ENCODE data around the gene SMARCAD1. TPM values are rescaled to one million over a fixed set of nuclear protein-coding genes. Genes with fewer than 3 reads are reported as not detected.

The SMARCAD1 gene
- total RNA-seq, 4 donors from 2014 or later: 23.7 to 42.3 (median 35.6) TPM

GRCh38 chr4:94226763-94227162 is 19.1 kb downstream of the SMARCAD1 start:
- 95% methylated on average over 4 of the region's 4 CpGs for WGBS
- H3K27ac ChIP-seq: no peak overlapping the region
- no peak overlapping the region for H3K4me3 ChIP-seq
- no peaks in the 10 kb centered on the region for H3K27me3 ChIP-seq
- TF ChIP-seq POLR2A (IDR thresholded peaks at IDR 0.05) (no peak), POLR2AphosphoS5 (IDR thresholded peaks at IDR 0.05) (no peak), CTCF (IDR thresholded peaks at IDR 0.05) (no peak), EP300 (IDR thresholded peaks at IDR 0.05) (no peak)
- DNase-seq (ENCODE audit: low spot score in 2 of 2): no peak
- H3K36me3 ChIP-seq: no peaks in the 10 kb centered on the region
- no peaks in the 10 kb centered on the region for H3K9me3 ChIP-seq
- H3K4me1 ChIP-seq: no peaks in the 10 kb centered on the region

- Histone ChIP-seq H3K36me3 (peaks cover 3% of the 10 kb centered on the region), H3K27ac (no peak overlapping the region), H3K27me3 (no peaks in the 10 kb centered on the region), H3K4me1 (no peaks in the 10 kb centered on the region), H3K4me3 (no peak overlapping the region), H3K9me3 (no peaks in the 10 kb centered on the region)
- DNase-seq (ENCODE audit: low spot score in 2 of 2): no peak
- TF ChIP-seq POLR2A (IDR thresholded peaks at IDR 0.05) (no peak), CTCF (IDR thresholded peaks at IDR 0.05) (no peak), POLR2AphosphoS5 (IDR thresholded peaks at IDR 0.05) (no peak), EP300 (IDR thresholded peaks at IDR 0.05) (no peak)
- 81% methylated on average over 5 of the region's 5 CpGs for WGBS
These were observed 21.0 kb downstream of the SMARCAD1 start for GRCh38 chr4:94228493-94229216.

- Histone ChIP-seq H3K4me3 (no peak overlapping the region), H3K9me3 (no peaks in the 10 kb centered on the region), H3K4me1 (no peaks in the 10 kb centered on the region), H3K27me3 (no peaks in the 10 kb centered on the region), H3K36me3 (peaks cover 13% of the 10 kb centered on the region), H3K27ac (no peak overlapping the region)
- TF ChIP-seq CTCF (IDR thresholded peaks at IDR 0.05): no peak
- TF ChIP-seq POLR2AphosphoS5 (IDR thresholded peaks at IDR 0.05): no peak
- no peak for TF ChIP-seq EP300 (IDR thresholded peaks at IDR 0.05)
- no peak for TF ChIP-seq POLR2A (IDR thresholded peaks at IDR 0.05)
- DNase-seq (ENCODE audit: low spot score in 2 of 2): no peak
- WGBS: 95% methylated on average over 6 of the region's 6 CpGs
These were observed 24.9 kb downstream of the SMARCAD1 start for GRCh38 chr4:94232519-94232918.

GRCh38 chr4:94235825-94236224 is 28.2 kb downstream of the SMARCAD1 start:
- TF ChIP-seq POLR2AphosphoS5 (IDR thresholded peaks at IDR 0.05) (no peak), POLR2A (IDR thresholded peaks at IDR 0.05) (no peak), CTCF (IDR thresholded peaks at IDR 0.05) (no peak), EP300 (IDR thresholded peaks at IDR 0.05) (no peak)
- DNase-seq (ENCODE audit: low spot score in 2 of 2): no peak
- H3K27me3 ChIP-seq: no peaks in the 10 kb centered on the region
- H3K4me3 ChIP-seq: no peak overlapping the region
- no peaks in the 10 kb centered on the region for H3K9me3 ChIP-seq
- no peak overlapping the region for H3K27ac ChIP-seq
- peaks cover 38% of the 10 kb centered on the region for H3K36me3 ChIP-seq
- no peaks in the 10 kb centered on the region for H3K4me1 ChIP-seq

GRCh38 chr4:94237271-94237670 is 29.6 kb downstream of the SMARCAD1 start:
- WGBS: 91% methylated on average over 4 of the region's 4 CpGs
- TF ChIP-seq POLR2AphosphoS5 (IDR thresholded peaks at IDR 0.05): no peak
- no peak for TF ChIP-seq EP300 (IDR thresholded peaks at IDR 0.05)
- TF ChIP-seq CTCF (IDR thresholded peaks at IDR 0.05): no peak
- TF ChIP-seq POLR2A (IDR thresholded peaks at IDR 0.05): no peak
- DNase-seq (ENCODE audit: low spot score in 2 of 2): no peak

More at GRCh38 chr4:94237271-94237670, 29.6 kb downstream of the SMARCAD1 start:
- Histone ChIP-seq H3K9me3 (no peaks in the 10 kb centered on the region), H3K27ac (no peak overlapping the region), H3K36me3 (peaks cover 53% of the 10 kb centered on the region), H3K4me3 (no peak overlapping the region), H3K4me1 (no peaks in the 10 kb centered on the region), H3K27me3 (no peaks in the 10 kb centered on the region)

Data from suprapubic skin (tissue), 4 donors.